GM19239 (cell line): Measurements from ENCODE around the gene EIF4E3.

Experiments used
- DNase-seq: peaks from one replicate; pipeline ENCODE4 v3.0.0; 2011; ENCODE audit warnings: low spot score; ENCODE audit not compliant: insufficient read length
- FAIRE-seq: peaks from 2 replicates; lab custom pipeline; 2011; peaks lifted over from hg19 to GRCh38; lab: Jason Lieb, UNC

EIF4E3 gene

DNA sequence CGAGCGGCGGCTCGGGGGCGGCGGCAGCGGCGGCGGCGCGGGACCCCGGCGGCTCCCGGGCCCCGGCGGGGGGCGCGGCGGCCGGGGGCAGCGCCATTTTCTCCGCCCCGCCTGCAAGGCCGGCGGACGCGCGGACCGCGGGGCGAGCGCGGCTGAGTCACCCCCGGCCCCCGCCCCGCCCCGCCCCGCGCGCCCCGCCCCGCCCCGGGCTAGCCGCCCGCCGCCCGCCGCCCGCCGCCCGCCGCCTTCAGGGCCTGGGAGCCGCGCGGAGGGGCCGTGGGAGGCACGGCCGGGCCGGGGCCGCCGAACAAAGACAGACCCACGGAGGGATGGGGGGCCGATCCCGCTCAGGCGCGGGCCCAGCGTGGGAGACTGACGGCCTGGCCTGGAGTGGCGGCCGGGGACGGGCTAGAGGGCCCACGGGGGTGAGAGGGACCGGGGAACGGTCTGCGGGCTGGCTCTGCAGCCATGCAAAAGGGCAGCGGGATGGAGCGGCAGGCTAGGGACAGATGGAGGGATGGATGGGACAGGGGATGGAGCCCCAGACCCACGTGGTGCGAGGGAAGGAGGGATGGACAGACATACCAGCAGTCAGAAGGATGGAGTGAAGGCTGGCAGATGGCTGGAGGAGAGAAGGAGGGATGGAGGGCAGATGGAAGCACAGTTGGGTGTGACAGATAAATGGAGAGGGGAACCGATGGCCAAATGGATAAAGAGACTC is at the start of gene EIF4E3:
Gene EIF4E3 (minus strand): TSS at position 132 of the 721 bp plus-strand sequence. CDS start 35 bp downstream, at position 97.
- peak; percentile 66 for DNase-seq
- FAIRE-seq: no peak

- FAIRE-seq (no peak), DNase-seq (no peak)
These were observed 46.7 kb upstream of the EIF4E3 start for GRCh38 chr3:71771884-71772283.

- no peak for DNase-seq
- no peak for FAIRE-seq
These were observed 45.9 kb upstream of the EIF4E3 start for GRCh38 chr3:71771126-71771525.

DNA sequence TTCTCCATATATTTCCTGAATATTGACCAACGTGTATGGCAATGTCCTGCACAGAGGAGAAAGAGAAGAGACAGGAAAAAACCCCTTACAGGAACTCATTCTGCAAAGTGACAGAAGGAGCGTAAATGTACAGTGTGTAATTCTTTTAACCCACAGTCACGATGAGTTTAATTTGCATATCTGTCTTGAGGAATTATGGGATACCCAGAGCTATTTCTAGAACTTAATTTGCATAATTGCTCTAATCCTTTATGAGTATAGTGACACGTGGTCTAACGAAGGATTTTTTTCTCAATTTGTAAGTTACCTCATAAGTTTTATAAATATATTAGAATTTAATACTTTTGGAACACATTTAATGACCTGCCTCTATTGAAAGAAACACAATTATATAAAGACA is 38.2 kb upstream of the EIF4E3 start:
- no peak for FAIRE-seq
- DNase-seq: no peak

DNA sequence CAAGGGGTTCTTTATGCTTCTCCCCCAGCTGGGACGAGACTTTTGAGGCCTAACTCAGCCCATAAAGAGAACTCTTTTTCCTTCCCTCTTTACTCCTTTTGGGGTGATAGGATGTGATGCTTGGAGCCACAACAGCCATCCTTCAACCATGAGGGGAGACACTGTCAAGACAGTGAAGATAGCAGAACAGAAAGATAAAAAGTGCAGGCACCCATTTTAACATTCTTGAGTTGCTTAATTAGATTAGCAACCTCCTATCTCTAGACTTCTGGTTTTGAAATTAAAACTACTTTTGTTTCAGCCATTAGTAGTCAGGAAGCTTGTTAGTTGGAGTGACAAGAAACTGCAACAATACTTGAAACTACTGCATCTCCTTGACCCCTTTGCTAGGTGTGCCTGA is 34.9 kb upstream of the EIF4E3 start:
- DNase-seq (no peak), FAIRE-seq (no peak)

GRCh38 chr3:71759401-71759800 is 34.2 kb upstream of the EIF4E3 start:
- DNase-seq (no peak), FAIRE-seq (no peak)

DNA sequence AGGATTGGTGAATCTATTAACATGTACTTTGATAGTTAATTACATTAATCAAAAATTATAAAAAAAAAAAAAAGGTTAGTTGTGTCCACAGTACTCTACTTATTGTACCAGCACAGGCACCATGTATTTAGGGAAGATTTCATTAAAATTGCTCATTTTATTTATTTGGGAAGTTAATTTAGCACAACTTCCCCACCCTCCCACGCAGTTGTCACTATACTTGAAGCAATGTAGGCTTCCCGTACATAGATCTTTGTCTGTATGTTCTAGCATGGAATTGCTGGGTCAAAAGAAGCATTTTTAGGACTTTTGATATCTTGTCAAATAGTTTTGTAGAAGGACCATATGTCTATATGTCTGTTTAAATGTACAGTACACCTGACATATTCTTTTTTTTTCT is 32.9 kb upstream of the EIF4E3 start:
- no peak for FAIRE-seq
- DNase-seq: no peak

GRCh38 chr3:71754610-71755253 is 29.5 kb upstream of the EIF4E3 start:
- FAIRE-seq (no peak), DNase-seq (no peak)

- no peak for FAIRE-seq
- DNase-seq: no peak
These were observed 28.8 kb upstream of the EIF4E3 start, which contains the start of gene GPR27 for GRCh38 chr3:71753701-71754609. Gene GPR27 (plus strand): TSS chr3:71753855. CDS start chr3:71754050, 195 bp downstream.

DNA sequence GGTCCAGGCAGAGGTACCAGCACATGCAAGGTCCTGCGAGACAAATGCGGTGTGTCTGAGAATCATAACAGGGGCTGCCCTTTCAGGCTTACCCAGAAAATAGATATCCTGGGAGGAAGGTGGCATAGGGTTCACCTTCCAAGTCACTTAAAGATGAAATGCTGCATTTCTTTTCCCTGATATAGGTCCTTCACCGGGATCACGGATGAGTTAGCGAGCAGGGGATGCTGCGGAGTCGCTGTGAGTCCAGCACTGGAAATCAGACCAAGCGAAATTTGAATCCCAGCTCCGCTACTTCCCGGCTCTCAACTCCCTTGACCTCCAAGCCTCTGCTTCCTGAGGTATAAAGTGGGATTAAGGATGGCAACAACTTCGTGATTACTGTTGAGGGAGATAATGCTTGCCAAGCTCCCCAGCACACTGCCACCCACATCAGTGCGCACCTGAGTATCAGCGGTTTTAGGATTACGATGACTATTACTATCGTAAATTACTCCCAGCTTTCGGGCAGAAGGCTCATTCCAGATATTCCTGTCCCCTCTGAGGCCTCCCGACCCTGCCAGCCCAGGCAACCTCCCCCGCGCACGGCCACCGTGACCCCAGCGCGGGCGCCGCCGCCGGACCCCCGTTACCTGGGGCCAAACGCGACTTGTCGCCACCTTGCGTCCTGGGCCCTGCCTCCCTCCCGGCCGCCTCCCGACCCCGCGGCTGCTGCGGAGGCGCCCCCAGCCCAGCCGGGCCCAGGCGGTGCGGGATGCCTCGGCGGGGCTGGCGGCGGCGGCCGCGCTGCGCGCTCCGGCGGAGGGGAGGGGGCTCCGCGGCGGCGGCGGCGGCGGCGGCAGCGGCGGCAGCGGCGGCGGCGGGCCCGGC is 27.9 kb upstream of the EIF4E3 start:
- DNase-seq (no peak), FAIRE-seq (no peak)

- no peak for FAIRE-seq
These were observed 26.4 kb upstream of the EIF4E3 start for GRCh38 chr3:71751602-71752001.

DNA sequence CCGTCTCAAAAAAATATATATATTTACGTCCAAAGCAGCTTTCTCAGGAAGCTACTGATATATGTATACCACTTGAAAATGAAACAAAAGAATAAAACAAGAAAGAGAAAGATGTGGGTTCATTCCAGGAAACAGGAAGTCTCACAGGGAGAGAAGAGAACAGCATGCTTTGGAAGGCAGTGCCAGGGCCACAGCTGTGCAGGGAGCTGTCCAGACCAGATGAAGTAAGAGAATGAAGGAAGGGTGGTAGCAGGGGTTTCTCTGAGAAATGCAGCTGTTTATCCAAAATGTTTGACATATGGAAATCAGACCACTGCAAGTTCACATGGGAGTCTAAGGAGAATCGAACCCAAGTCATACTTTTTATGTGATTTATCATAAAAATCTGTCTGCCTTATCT is 19.5 kb upstream of the EIF4E3 start:
- no peak for DNase-seq
- FAIRE-seq: no peak

More at GRCh38 chr3:71751602-71752001, 26.4 kb upstream of the EIF4E3 start:
- DNase-seq: no peak

DNA sequence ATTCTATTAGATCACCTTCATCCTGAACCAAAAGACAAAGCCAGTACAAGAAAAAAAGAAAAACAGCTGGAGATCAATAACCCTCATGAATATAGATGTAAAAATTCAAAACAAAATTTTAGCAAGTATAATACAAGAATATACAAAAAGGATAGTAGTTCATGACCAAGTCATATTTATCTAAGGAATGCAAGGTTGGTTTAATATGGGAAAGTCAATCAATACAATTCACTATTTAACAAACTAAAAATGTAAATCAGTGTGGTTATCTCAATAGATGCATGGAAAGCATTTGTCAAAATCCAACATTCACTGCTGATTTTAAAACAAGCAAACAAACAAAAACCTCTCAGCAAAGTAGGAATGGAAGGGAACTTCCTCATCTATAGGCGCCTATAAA is 17.4 kb upstream of the EIF4E3 start:
- FAIRE-seq (no peak), DNase-seq (no peak)

- FAIRE-seq (no peak), DNase-seq (no peak)
These were observed 9.7 kb upstream of the EIF4E3 start for GRCh38 chr3:71734881-71735280.

GRCh38 chr3:71733319-71733718 is 8.1 kb upstream of the EIF4E3 start:
- FAIRE-seq (no peak), DNase-seq (no peak)

DNA sequence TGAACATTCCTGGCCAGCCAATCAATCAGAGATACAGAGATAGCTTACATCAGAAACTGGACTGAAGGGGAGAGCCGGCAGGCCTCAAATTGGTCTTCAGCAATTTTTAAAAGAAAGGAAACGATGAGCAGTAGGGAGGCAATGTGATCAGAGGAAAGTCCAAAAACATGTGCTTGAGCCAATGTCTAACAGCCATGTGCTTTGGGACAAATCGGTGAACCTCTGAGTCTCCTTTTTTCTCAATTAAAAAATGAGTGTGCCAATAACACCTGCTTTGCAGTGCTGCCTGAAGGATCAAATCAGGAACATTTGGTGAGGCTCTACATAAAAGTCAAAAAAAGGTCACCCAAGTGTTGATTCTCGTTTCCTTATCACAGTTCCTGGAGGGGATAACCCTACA is 7.4 kb upstream of the EIF4E3 start:
- DNase-seq (no peak), FAIRE-seq (no peak)

DNA sequence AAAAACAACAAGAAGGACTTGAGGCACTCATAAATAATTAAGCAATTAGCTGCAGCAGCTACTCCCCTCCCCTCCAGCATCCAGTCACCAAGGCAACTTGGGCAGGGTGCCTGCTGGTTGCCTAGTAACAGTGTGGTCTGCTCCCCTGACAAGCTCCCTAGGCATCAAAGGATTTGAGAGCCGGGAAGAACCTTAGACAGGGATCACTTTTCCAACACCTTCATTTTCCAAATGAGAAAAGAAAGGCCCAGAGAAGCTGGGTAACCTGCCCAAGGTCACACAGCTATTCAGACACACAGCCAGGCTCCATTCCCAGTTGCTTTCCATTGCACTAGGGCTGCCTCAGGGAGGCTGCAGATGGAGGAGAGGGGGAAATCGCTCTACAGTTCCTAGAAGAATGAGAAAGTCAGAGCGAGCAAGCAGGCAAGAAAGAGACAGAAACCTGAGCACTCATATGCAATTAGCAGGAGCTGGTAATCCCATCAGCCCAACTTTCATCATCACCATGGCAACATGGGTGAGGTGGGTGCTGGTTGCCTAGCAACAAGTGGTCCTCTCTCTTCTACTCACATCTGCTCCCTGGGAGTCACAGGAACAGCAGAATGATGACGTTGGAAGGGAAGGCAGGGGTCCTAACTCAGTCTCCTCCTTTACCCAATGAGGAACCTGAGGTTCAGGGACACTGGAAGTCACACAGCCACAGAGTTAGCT is 3.6 kb upstream of the EIF4E3 start:
- DNase-seq: no peak
- no peak for FAIRE-seq

- no peak for FAIRE-seq
- DNase-seq: no peak
These were observed 944 bp upstream of the EIF4E3 start for GRCh38 chr3:71726146-71726545.

- FAIRE-seq (no peak), DNase-seq (peak; percentile 38)
These were observed 475 bp downstream of the EIF4E3 start for GRCh38 chr3:71724584-71725270.
